Mucosa of rectum (tissue), 2 donors: ENCODE measurements around the gene YAE1.

Experiments
- H3K27ac ChIP-seq, 2 donors: one replicate each; pipeline ENCODE4 v1.7.0; 2013; ENCODE audit warnings: inconsistent platforms in 2 of 2, low read depth in 2 of 2, low read length in 2 of 2
- H3K27me3 ChIP-seq, 2 donors: one replicate each; pipeline ENCODE4 v1.7.0; 2013; ENCODE audit warnings: low read length in 2 of 2; ENCODE audit not compliant: control insufficient read depth in 2 of 2, insufficient read depth in 2 of 2
- H3K36me3 ChIP-seq, 2 donors: one replicate each; pipeline ENCODE4 v1.7.0; 2013; ENCODE audit warnings: low read length in 2 of 2; ENCODE audit not compliant: control insufficient read depth in 2 of 2, insufficient read depth in 2 of 2
- H3K4me1 ChIP-seq, 2 donors: one replicate each; pipeline ENCODE4 v1.7.0; 2013; ENCODE audit warnings: low read length in 2 of 2, mild to moderate bottlenecking in 1 of 2; ENCODE audit not compliant: control insufficient read depth in 2 of 2, insufficient read depth in 2 of 2
- H3K4me3 ChIP-seq, 2 donors: one replicate each; pipeline ENCODE4 v1.7.0; 2013; ENCODE audit warnings: low read length in 2 of 2
- H3K9ac ChIP-seq, 2 donors: one replicate each; pipeline ENCODE4 v1.7.0; 2013; ENCODE audit warnings: low read length in 2 of 2, low read depth in 1 of 2, mild to moderate bottlenecking in 1 of 2
- H3K9me3 ChIP-seq, 2 donors: one replicate each; pipeline ENCODE4 v1.7.0; 2013; ENCODE audit warnings: low read length in 2 of 2; ENCODE audit not compliant: control insufficient read depth in 2 of 2
- donor health status: healthy.
- donor health status: Normal muscosa, but diverticular disease.

YAE1 gene

GRCh38 chr7:39550411-39550810 is 15.8 kb upstream of the YAE1 start:
- no peaks in the 10 kb centered on the region for H3K27me3 ChIP-seq
- H3K4me3 ChIP-seq = no peak overlapping the region
- peaks cover 3 to 7% of the 10 kb centered on the region in 2 donors for H3K9me3 ChIP-seq
- H3K36me3 ChIP-seq = no peaks in the 10 kb centered on the region
- no peaks in the 10 kb centered on the region for H3K4me1 ChIP-seq
- no peak overlapping the region for H3K27ac ChIP-seq
- no peak overlapping the region for H3K9ac ChIP-seq

GRCh38 chr7:39553436-39553835 is 12.8 kb upstream of the YAE1 start:
- H3K4me1 ChIP-seq = no peaks in the 10 kb centered on the region
- H3K4me3 ChIP-seq = no peak overlapping the region
- H3K27ac ChIP-seq = no peak overlapping the region
- no peaks in the 10 kb centered on the region for H3K27me3 ChIP-seq
- H3K9me3 ChIP-seq = no peaks in the 10 kb centered on the region
- no peaks in the 10 kb centered on the region for H3K36me3 ChIP-seq
- H3K9ac ChIP-seq = no peak overlapping the region

- Histone ChIP-seq H3K4me1 (no peaks in the 10 kb centered on the region), H3K9ac (no peak overlapping the region), H3K27me3 (no peaks in the 10 kb centered on the region), H3K4me3 (no peak overlapping the region), H3K36me3 (no peaks in the 10 kb centered on the region), H3K9me3 (no peaks in the 10 kb centered on the region), H3K27ac (no peak overlapping the region)
Observed at GRCh38 chr7:39554583-39555165, 11.5 kb upstream of the YAE1 start.

- Histone ChIP-seq H3K27me3 (no peaks in the 10 kb centered on the region), H3K27ac (no peak overlapping the region), H3K9me3 (no peaks in the 10 kb centered on the region), H3K36me3 (no peaks in the 10 kb centered on the region), H3K4me1 (no peaks in the 10 kb centered on the region), H3K9ac (no peak overlapping the region), H3K4me3 (no peak overlapping the region)
Observed at GRCh38 chr7:39557222-39557621, 9.0 kb upstream of the YAE1 start.

GRCh38 chr7:39557911-39558310 is 8.3 kb upstream of the YAE1 start:
- no peak overlapping the region for H3K9ac ChIP-seq
- H3K4me1 ChIP-seq = no peaks in the 10 kb centered on the region
- no peak overlapping the region for H3K4me3 ChIP-seq
- no peaks in the 10 kb centered on the region for H3K27me3 ChIP-seq
- H3K9me3 ChIP-seq = no peaks in the 10 kb centered on the region
- no peak overlapping the region for H3K27ac ChIP-seq
- no peaks in the 10 kb centered on the region for H3K36me3 ChIP-seq

- Histone ChIP-seq H3K4me1 (peaks cover 0 to under 1% of the 10 kb centered on the region in 2 donors), H3K9me3 (no peaks in the 10 kb centered on the region), H3K4me3 (no peak overlapping the region), H3K36me3 (no peaks in the 10 kb centered on the region), H3K9ac (no peak overlapping the region), H3K27me3 (no peaks in the 10 kb centered on the region), H3K27ac (no peak overlapping the region)
Observed at GRCh38 chr7:39560408-39560807, 5.8 kb upstream of the YAE1 start.

- Histone ChIP-seq H3K4me1 (peaks cover 0 to 6% of the 10 kb centered on the region in 2 donors), H3K27ac (no peak overlapping the region), H3K4me3 (no peak overlapping the region), H3K36me3 (no peaks in the 10 kb centered on the region), H3K9ac (no peak overlapping the region), H3K9me3 (no peaks in the 10 kb centered on the region), H3K27me3 (no peaks in the 10 kb centered on the region)
Observed at GRCh38 chr7:39560997-39561396, 5.2 kb upstream of the YAE1 start.

GRCh38 chr7:39565538-39565937 is 666 bp upstream of the YAE1 start:
- Histone ChIP-seq H3K27me3 (no peaks in the 10 kb centered on the region), H3K36me3 (peaks cover 4 to 6% of the 10 kb centered on the region in 2 donors), H3K4me1 (peaks cover 4 to 18% of the 10 kb centered on the region in 2 donors), H3K27ac (peak overlapping the region; percentile 88 to 94), H3K9ac (peak overlapping the region; percentile 90 to 91), H3K9me3 (no peaks in the 10 kb centered on the region), H3K4me3 (peak overlapping the region; percentile 99 to 100)

- peaks cover 9 to 14% of the 10 kb centered on the region in 2 donors for H3K36me3 ChIP-seq
- H3K27me3 ChIP-seq = no peaks in the 10 kb centered on the region
- peaks cover 4 to 18% of the 10 kb centered on the region in 2 donors for H3K4me1 ChIP-seq
- peak overlapping the region; percentile 99 to 100 for H3K4me3 ChIP-seq
- no peaks in the 10 kb centered on the region for H3K9me3 ChIP-seq
- no peak overlapping the region for H3K27ac ChIP-seq
- H3K9ac ChIP-seq = no peak overlapping the region
Observed at GRCh38 chr7:39567294-39567693, 1.1 kb downstream of the YAE1 start.

- H3K9me3 ChIP-seq = no peaks in the 10 kb centered on the region
- H3K36me3 ChIP-seq = peaks cover 17 to 20% of the 10 kb centered on the region in 2 donors
Observed at GRCh38 chr7:39574673-39575349, 8.6 kb downstream of the YAE1 start.

More at GRCh38 chr7:39574673-39575349, 8.6 kb downstream of the YAE1 start:
- no peak overlapping the region for H3K4me3 ChIP-seq
- H3K27me3 ChIP-seq = no peaks in the 10 kb centered on the region
- H3K27ac ChIP-seq = no peak overlapping the region
- no peak overlapping the region for H3K9ac ChIP-seq
- no peaks in the 10 kb centered on the region for H3K4me1 ChIP-seq
